ENCODE measurements around the gene RBBP4.
"Not testable (repeated sequence)": the region's sequence is repeated elsewhere in the genome, so short reads cannot be mapped to it uniquely, and the experiment has no call there.

RBBP4 gene

GRCh38 chr1:32693455-32694174 lies 42.6 kb downstream of the RBBP4 start:
- no peak for DNase-seq (ENCODE audit: low spot score)

- DNase-seq (ENCODE audit: low spot score) = peak; percentile 66
Measured at GRCh38 chr1:32695098-32695904, 44.3 kb downstream of the RBBP4 start.

- no peak for DNase-seq (ENCODE audit: low spot score)
Measured at GRCh38 chr1:32696041-32696440, 45.0 kb downstream of the RBBP4 start.

GRCh38 chr1:32696996-32697395 lies 46.0 kb downstream of the RBBP4 start:
- not testable (repeated sequence) for DNase-seq (ENCODE audit: low spot score)

- DNase-seq (ENCODE audit: low spot score) = no peak
Measured at GRCh38 chr1:32701421-32701911, 50.5 kb downstream of the RBBP4 start.

GRCh38 chr1:32701951-32702598 lies 51.1 kb downstream of the RBBP4 start:
- DNase-seq (ENCODE audit: low spot score) = peak; percentile 17

- DNase-seq (ENCODE audit: low spot score) = peak; percentile 13
Measured at GRCh38 chr1:32702599-32703478, 51.8 kb downstream of the RBBP4 start, which contains the start of gene SYNC. SYNC (minus strand) TSS chr1:32702770; CDS start chr1:32702660, 110 bp downstream.

GRCh38 chr1:32703479-32704291 lies 52.7 kb downstream of the RBBP4 start:
- DNase-seq (ENCODE audit: low spot score) = peak; percentile 48

GRCh38 chr1:32705516-32705915 lies 54.5 kb downstream of the RBBP4 start:
- DNase-seq (ENCODE audit: low spot score) = no peak

GRCh38 chr1:32706491-32706890 lies 55.5 kb downstream of the RBBP4 start:
- DNase-seq (ENCODE audit: low spot score) = no peak

- DNase-seq (ENCODE audit: low spot score) = no peak
Measured at GRCh38 chr1:32709075-32709474, 58.1 kb downstream of the RBBP4 start.

- no peak for DNase-seq (ENCODE audit: low spot score)
Measured at GRCh38 chr1:32709476-32709875, 58.5 kb downstream of the RBBP4 start.

- not testable (repeated sequence) for DNase-seq (ENCODE audit: low spot score)
Measured at GRCh38 chr1:32711221-32711620, 60.2 kb downstream of the RBBP4 start.

- no peak for DNase-seq (ENCODE audit: low spot score)
Measured at GRCh38 chr1:32713081-32713480, 62.1 kb downstream of the RBBP4 start.

GRCh38 chr1:32714277-32714676 lies 63.3 kb downstream of the RBBP4 start:
- no peak for DNase-seq (ENCODE audit: low spot score)

- DNase-seq (ENCODE audit: low spot score) = no peak
Measured at GRCh38 chr1:32715901-32716311, 64.9 kb downstream of the RBBP4 start.

GRCh38 chr1:32716312-32717148 lies 65.5 kb downstream of the RBBP4 start:
- DNase-seq (ENCODE audit: low spot score) = no peak

GRCh38 chr1:32717503-32717902 lies 66.5 kb downstream of the RBBP4 start:
- DNase-seq (ENCODE audit: low spot score) = no peak

GRCh38 chr1:32718036-32718435 lies 67.0 kb downstream of the RBBP4 start:
- no peak for DNase-seq (ENCODE audit: low spot score)

- no peak for DNase-seq (ENCODE audit: low spot score)
Measured at GRCh38 chr1:32718527-32718926, 67.5 kb downstream of the RBBP4 start.
